DOHH2 (cell line): ENCODE data around the gene DYNC2LI1.
A peak's percentile ranks its signal among the peaks of the same experiment; 100 is the strongest.

Source experiments
- H3F3A ChIP-seq: fragments of 200-600 bp; sonication (generic), shearing (Covaris generic); 2 replicates; pipeline ENCODE4 v1.6.0; 2016; ENCODE audit warnings: antibody characterized with exemption, mild to moderate bottlenecking; ENCODE audit not compliant: control insufficient read depth, insufficient read depth
- H3K27ac ChIP-seq: fragments of 200-600 bp; sonication (generic); 2 replicates; pipeline ENCODE4 v1.5.1; 2014; ENCODE audit warnings: low read depth, mild to moderate bottlenecking, low read length, moderate library complexity
- H3K27me3 ChIP-seq: fragments of 200-600 bp; sonication (generic); 2 replicates; pipeline ENCODE4 v1.6.1; 2014; ENCODE audit warnings: mild to moderate bottlenecking, low read length, mixed read lengths; ENCODE audit not compliant: control insufficient read depth
- H3K36me3 ChIP-seq: fragments of 200-600 bp; sonication (generic); 2 replicates; pipeline ENCODE4 v1.6.1; 2014; ENCODE audit warnings: mild to moderate bottlenecking, low read length, moderate library complexity, mixed read lengths; ENCODE audit not compliant: control insufficient read depth
- H3K4me1 ChIP-seq: fragments of 200-600 bp; sonication (generic); 2 replicates; pipeline ENCODE4 v1.6.1; 2014; ENCODE audit warnings: mild to moderate bottlenecking, low read length, mixed read lengths; ENCODE audit not compliant: control insufficient read depth
- H3K4me2 ChIP-seq: fragments of 200-600 bp; sonication (generic); 2 replicates; pipeline ENCODE4 v1.6.0; 2014; ENCODE audit warnings: mild to moderate bottlenecking, low read length, moderate library complexity
- H3K4me3 ChIP-seq: fragments of 200-600 bp; sonication (generic); 2 replicates; pipeline ENCODE4 v1.5.1; 2014; ENCODE audit warnings: mild to moderate bottlenecking, low read length, mixed read lengths
- H3K79me2 ChIP-seq: fragments of 200-600 bp; sonication (generic); 2 replicates; pipeline ENCODE4 v1.6.1; 2014; ENCODE audit warnings: mild to moderate bottlenecking, low read length, mixed read lengths; ENCODE audit not compliant: control insufficient read depth
- H3K9me2 ChIP-seq: fragments of 200-600 bp; sonication (generic); replicated peaks from 2 replicates; pipeline ENCODE4 v1.6.1; 2014; ENCODE audit warnings: mild to moderate bottlenecking, low read length, mixed read lengths; ENCODE audit not compliant: control insufficient read depth
- H3K9me3 ChIP-seq: fragments of 200-600 bp; sonication (generic); 2 replicates; pipeline ENCODE4 v1.6.1; 2014; ENCODE audit warnings: antibody characterized with exemption, low read length, mixed read lengths; ENCODE audit not compliant: control insufficient read depth, insufficient read depth
- H4K20me1 ChIP-seq: fragments of 200-600 bp; sonication (generic); 2 replicates; pipeline ENCODE4 v1.6.0; 2014; ENCODE audit warnings: low read depth, mild to moderate bottlenecking, antibody characterized with exemption, low read length, moderate library complexity; ENCODE audit not compliant: control insufficient read depth, insufficient read depth
- EZH2phosphoT487 ChIP-seq: fragments of 200-600 bp; sonication (generic); IDR thresholded peaks from 2 replicates; pipeline ENCODE4 v1.6.1; 2017; ENCODE audit warnings: borderline replicate concordance, mild to moderate bottlenecking, antibody characterized with exemption, low read length, moderate library complexity, mixed read lengths
- TF ChIP-seq, protein P1 (sequence below): fragments of 200-600 bp; sonication (generic); IDR thresholded peaks from one replicate; pipeline ENCODE4 v1.5.1; 2014; ENCODE audit warnings: antibody characterized with exemption, mild to moderate bottlenecking, low read depth, low read length; ENCODE audit not compliant: poor library complexity, severe bottlenecking

The DYNC2LI1 gene

GRCh38 chr2:43848214-43848613 lies 74.4 kb downstream of the DYNC2LI1 start:
- H3K4me1 ChIP-seq, result peaks cover 9% of the 10 kb centered on the region
- no peaks in the 10 kb centered on the region for H3K9me2 ChIP-seq
- no peaks in the 10 kb centered on the region for H3K79me2 ChIP-seq
- no peak overlapping the region for H3K4me3 ChIP-seq
- peak overlapping the region; percentile 10; the same call in 1 of the 2 replicates for H3K4me2 ChIP-seq
- no peaks in the 10 kb centered on the region for H3K27me3 ChIP-seq
- H4K20me1 ChIP-seq, result no peaks in the 10 kb centered on the region
- H3K27ac ChIP-seq, result no peak overlapping the region
- H3K9me3 ChIP-seq, result no peaks in the 10 kb centered on the region
- no peaks in the 10 kb centered on the region for H3K36me3 ChIP-seq
- TF ChIP-seq, protein P1, sequence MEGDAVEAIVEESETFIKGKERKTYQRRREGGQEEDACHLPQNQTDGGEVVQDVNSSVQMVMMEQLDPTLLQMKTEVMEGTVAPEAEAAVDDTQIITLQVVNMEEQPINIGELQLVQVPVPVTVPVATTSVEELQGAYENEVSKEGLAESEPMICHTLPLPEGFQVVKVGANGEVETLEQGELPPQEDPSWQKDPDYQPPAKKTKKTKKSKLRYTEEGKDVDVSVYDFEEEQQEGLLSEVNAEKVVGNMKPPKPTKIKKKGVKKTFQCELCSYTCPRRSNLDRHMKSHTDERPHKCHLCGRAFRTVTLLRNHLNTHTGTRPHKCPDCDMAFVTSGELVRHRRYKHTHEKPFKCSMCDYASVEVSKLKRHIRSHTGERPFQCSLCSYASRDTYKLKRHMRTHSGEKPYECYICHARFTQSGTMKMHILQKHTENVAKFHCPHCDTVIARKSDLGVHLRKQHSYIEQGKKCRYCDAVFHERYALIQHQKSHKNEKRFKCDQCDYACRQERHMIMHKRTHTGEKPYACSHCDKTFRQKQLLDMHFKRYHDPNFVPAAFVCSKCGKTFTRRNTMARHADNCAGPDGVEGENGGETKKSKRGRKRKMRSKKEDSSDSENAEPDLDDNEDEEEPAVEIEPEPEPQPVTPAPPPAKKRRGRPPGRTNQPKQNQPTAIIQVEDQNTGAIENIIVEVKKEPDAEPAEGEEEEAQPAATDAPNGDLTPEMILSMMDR, result no peak
- TF ChIP-seq EZH2phosphoT487, result no peak
- H3F3A ChIP-seq, result no peaks in the 10 kb centered on the region

GRCh38 chr2:43851011-43851980 lies 77.5 kb downstream of the DYNC2LI1 start:
- no peak overlapping the region for H3K27ac ChIP-seq
- no peaks in the 10 kb centered on the region for H3F3A ChIP-seq
- no peaks in the 10 kb centered on the region for H3K9me3 ChIP-seq
- peaks cover 9% of the 10 kb centered on the region for H3K4me1 ChIP-seq
- H3K27me3 ChIP-seq, result peaks cover 4% of the 10 kb centered on the region
- no peaks in the 10 kb centered on the region for H3K36me3 ChIP-seq
- no peak overlapping the region for H3K4me2 ChIP-seq
- H3K79me2 ChIP-seq, result no peaks in the 10 kb centered on the region
- no peaks in the 10 kb centered on the region for H3K9me2 ChIP-seq
- TF ChIP-seq, protein P1, result no peak
- TF ChIP-seq EZH2phosphoT487, result no peak
- H3K4me3 ChIP-seq, result no peak overlapping the region
- no peaks in the 10 kb centered on the region for H4K20me1 ChIP-seq

GRCh38 chr2:43852196-43852730 lies 78.4 kb downstream of the DYNC2LI1 start:
- TF ChIP-seq EZH2phosphoT487, result no peak
- TF ChIP-seq, protein P1, result no peak
- Histone ChIP-seq H3K9me2 (no peaks in the 10 kb centered on the region), H3K27me3 (peaks cover 4% of the 10 kb centered on the region)

More at GRCh38 chr2:43852196-43852730, 78.4 kb downstream of the DYNC2LI1 start:
- H3K4me3 ChIP-seq, result no peak overlapping the region
- H3K27ac ChIP-seq, result no peak overlapping the region
- H3K36me3 ChIP-seq, result no peaks in the 10 kb centered on the region
- peaks cover 9% of the 10 kb centered on the region for H3K4me1 ChIP-seq
- H4K20me1 ChIP-seq, result no peaks in the 10 kb centered on the region
- H3K4me2 ChIP-seq, result no peak overlapping the region
- no peaks in the 10 kb centered on the region for H3K79me2 ChIP-seq
- no peaks in the 10 kb centered on the region for H3K9me3 ChIP-seq
- no peaks in the 10 kb centered on the region for H3F3A ChIP-seq
